GM12873 (cell line): ENCODE results near the gene CNTD1.

Experiments
- CTCF ChIP-seq: IDR thresholded peaks from 2 replicates; pipeline ENCODE4 v1.5.1; 2012; ENCODE audit warnings: low read depth, mild to moderate bottlenecking, moderate library complexity, low read length, control low read depth; ENCODE audit not compliant: insufficient read depth; ENCODE audit errors: missing control alignments

The CNTD1 gene

DNA sequence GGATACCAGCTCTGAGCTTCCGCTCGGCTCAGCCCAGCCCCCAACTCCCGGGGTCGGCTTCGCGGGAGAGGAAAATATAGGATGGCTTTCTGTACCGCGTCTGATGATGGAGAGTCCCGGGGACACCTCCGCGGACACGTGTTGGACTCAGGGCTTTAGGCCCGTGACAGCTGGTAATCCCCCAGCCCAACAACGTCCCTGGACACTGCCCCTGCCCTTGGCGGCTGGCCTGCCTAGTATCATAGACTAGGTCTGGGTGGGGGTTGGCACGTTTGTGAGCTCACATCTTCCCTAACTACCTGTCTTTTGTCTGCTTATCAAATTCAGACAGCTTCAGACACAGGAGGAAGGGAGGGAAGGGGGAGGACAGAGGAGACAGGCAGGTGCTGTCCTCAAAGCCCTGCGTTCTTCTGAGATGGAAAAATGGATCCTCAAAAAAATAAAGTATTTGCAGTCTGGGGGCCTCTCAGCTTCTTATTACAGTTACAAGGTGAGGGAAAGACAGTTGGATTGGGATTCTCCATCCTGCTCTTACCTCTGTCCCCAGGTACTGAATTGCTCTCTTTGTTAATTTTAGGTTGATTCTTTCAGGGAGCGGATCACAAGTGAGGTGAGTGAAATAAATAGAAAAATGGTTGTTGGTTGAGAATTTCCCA, 35.2 kb downstream of the CNTD1 start:
- TF ChIP-seq CTCF = no peak

DNA sequence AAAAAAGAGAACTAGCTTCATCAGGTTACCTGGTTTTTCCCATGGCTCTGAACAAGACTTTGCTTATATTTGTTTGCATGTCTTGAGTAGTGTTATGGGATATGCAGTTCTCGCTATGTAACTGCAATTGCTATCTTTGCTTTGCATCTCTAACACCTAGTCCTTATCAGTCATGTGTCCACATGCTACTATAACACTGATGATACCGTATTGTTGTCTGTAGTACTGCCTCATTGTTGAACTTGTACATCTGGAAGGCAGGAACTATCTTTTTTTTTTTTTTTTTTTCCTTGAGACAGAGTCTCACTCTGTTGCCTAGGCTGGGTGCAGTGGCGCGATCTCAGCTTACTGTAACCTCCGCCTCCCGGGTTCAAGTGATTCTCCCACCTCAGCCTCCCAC, 37.1 kb downstream of the CNTD1 start:
- TF ChIP-seq CTCF = no peak

DNA sequence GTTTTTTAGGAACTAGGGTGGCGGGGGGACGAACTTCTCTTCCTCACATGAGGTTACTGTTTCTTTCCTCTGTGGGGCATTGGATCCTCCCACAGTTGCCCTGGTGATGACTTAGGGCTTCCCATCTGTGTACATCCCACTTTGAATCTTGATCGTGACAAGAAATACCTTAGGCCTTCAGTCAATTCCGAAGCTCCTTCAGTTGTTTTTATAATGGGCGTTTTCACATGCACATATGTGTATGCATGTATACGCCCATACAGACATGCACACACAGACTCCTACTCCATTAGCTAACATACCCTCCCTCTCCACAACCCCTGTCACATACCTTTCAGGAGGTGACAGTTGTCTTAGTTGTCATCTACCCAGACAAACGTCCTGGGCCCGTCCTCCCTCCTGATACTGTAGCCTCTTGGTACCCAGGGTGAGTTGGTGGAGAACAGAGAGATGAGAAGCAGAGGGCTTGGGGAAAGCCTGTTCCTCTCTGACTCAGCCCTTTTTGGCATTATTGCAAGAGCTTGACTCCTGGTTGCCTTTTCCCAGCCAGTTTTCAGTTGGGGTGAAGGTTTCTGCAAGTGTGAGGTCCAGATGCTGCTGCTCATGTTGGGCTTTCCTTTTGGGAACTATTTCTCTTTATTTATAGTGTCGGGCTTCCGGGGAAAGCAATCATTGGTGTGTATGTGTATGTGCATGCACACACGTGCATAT, 43.5 kb downstream of the CNTD1 start:
- no peak for TF ChIP-seq CTCF

- TF ChIP-seq CTCF = peak; percentile 86
Measured at GRCh38 chr17:42843358-42843934, 44.8 kb downstream of the CNTD1 start.

- TF ChIP-seq CTCF = no peak
Measured at GRCh38 chr17:42844271-42844670, 45.6 kb downstream of the CNTD1 start, which contains the start of gene AOC2. AOC2 (plus strand) TSS chr17:42844580; CDS start chr17:42844627, 47 bp downstream.

GRCh38 chr17:42844761-42845555, 46.3 kb downstream of the CNTD1 start:
- TF ChIP-seq CTCF = no peak

GRCh38 chr17:42845556-42845917, 46.9 kb downstream of the CNTD1 start:
- TF ChIP-seq CTCF = no peak
